GM12878 (cell line): ENCODE measurements around the gene CNTNAP2. TPM values are rescaled to one million over a fixed set of nuclear protein-coding genes. Genes with fewer than 3 reads are reported as not detected.

ENCODE experiments used
- ATAC-seq: fragments of 200-7000 bp; cut with Tn5 transposase; 3 replicates; pipeline ENCODE4 v1.9.1; 2020; ENCODE audit warnings: mild to moderate bottlenecking, moderate library complexity
- BruUV-seq: library from RNA; stranded (reverse); fragments of 400-500 nt; replicated peaks from 2 replicates; lab custom pipeline; 2021; lab: Mats Ljungman, UMichigan
- CTCF ChIA-PET: fragments of 300-600 bp; sonication (Branson Sonifier 250); formaldehyde crosslinking; extraction: SDS; loops from one replicate; lab custom pipeline; 2021; ENCODE audit warnings: inconsistent platforms; lab: Yijun Ruan, JAX
- POLR2A ChIA-PET: fragments of 350-600 bp; formaldehyde crosslinking; extraction: SDS; loops from one replicate; lab custom pipeline; 2021; ENCODE audit warnings: inconsistent platforms; lab: Charles Lee
- RAD21 ChIA-PET: fragments of 300-600 bp; sonication (Branson Sonifier 250); formaldehyde crosslinking; loops from one replicate; lab custom pipeline; 2023; ENCODE audit warnings: antibody characterized with exemption; ENCODE audit not compliant: unreplicated experiment; lab: Charles Lee
- SMC1A ChIA-PET: fragments of 300-600 bp; sonication (Branson Sonifier 250); formaldehyde crosslinking; loops from one replicate; lab custom pipeline; 2023; ENCODE audit not compliant: unreplicated experiment, uncharacterized antibody; lab: Charles Lee
- DNase-seq: peaks from one replicate; pipeline ENCODE4 v3.0.0-alpha.2; 2011; ENCODE audit warnings: low read depth, low spot score
- FAIRE-seq: peaks from 3 replicates; lab custom pipeline; 2011; peaks lifted over from hg19 to GRCh38; lab: Jason Lieb, UNC
- H2AFZ ChIP-seq: 2 replicates; pipeline ENCODE4 v1.6.0; 2011; ENCODE audit warnings: low read depth, low read length, control low read depth; ENCODE audit not compliant: control insufficient read depth
- H3K27ac ChIP-seq: 2 replicates; pipeline ENCODE4 v1.5.1; 2011; ENCODE audit warnings: control low read depth; ENCODE audit not compliant: control insufficient read depth, insufficient read depth
- H3K27me3 ChIP-seq, 2 experiments: replicated peaks in 1 of 2; 2 replicates each; pipeline versions ENCODE4 v1.6.0 to v1.6.1; 2011; ENCODE audit warnings: low read length in 1 of 2; ENCODE audit not compliant: control insufficient read depth in 2 of 2, insufficient read depth in 2 of 2
- H3K36me3 ChIP-seq, 2 experiments: 2 replicates each; pipeline ENCODE4 v1.5.1; 2011; ENCODE audit warnings: low read length in 1 of 2; ENCODE audit not compliant: control insufficient read depth in 2 of 2, insufficient read depth in 2 of 2
- H3K4me1 ChIP-seq: 2 replicates; pipeline ENCODE4 v1.6.1; 2011; ENCODE audit warnings: mild to moderate bottlenecking, low read length, moderate library complexity, mixed read lengths; ENCODE audit not compliant: control insufficient read depth, insufficient read depth
- H3K4me2 ChIP-seq: 2 replicates; pipeline ENCODE4 v1.6.0; 2011; ENCODE audit warnings: control low read depth; ENCODE audit not compliant: control insufficient read depth, insufficient read depth
- H3K4me3 ChIP-seq: fragments of 200-600 bp; sonication (generic); 2 replicates; pipeline ENCODE4 v1.5.1; 2016
- H3K79me2 ChIP-seq: 2 replicates; pipeline ENCODE4 v1.6.0; 2011; ENCODE audit warnings: low read length; ENCODE audit not compliant: control insufficient read depth, insufficient read depth
- H3K9ac ChIP-seq: 2 replicates; pipeline ENCODE4 v1.8.0; 2011; ENCODE audit warnings: low read length, control low read depth, mixed read lengths; ENCODE audit not compliant: control insufficient read depth, insufficient read depth
- H3K9me3 ChIP-seq: replicated peaks from 3 replicates; pipeline ENCODE4 v1.5.1; 2011; ENCODE audit warnings: mild to moderate bottlenecking, low read length; ENCODE audit not compliant: control insufficient read depth, insufficient read depth
- H4K20me1 ChIP-seq: 2 replicates; pipeline ENCODE4 v1.6.0; 2011; ENCODE audit not compliant: control insufficient read depth, insufficient read depth
- CBFB ChIP-seq: IDR thresholded peaks from 2 replicates; pipeline ENCODE4 v1.6.1; 2016; ENCODE audit warnings: antibody characterized with exemption, low read depth
- CBX5 ChIP-seq: sonication (generic); IDR thresholded peaks from 2 replicates; pipeline ENCODE4 v1.6.1; 2016; ENCODE audit warnings: low read depth, moderate library complexity, mild to moderate bottlenecking, inconsistent platforms
- CEBPZ ChIP-seq: fragments of 150-350 bp; IDR thresholded peaks from 2 replicates; pipeline ENCODE4 v1.6.1; 2016; ENCODE audit warnings: low read depth, low read length
- JUNB ChIP-seq: IDR thresholded peaks from 2 replicates; pipeline ENCODE4 v1.6.1; 2016; ENCODE audit warnings: antibody characterized with exemption, mild to moderate bottlenecking
- KDM1A ChIP-seq: fragments of 200-600 bp; sonication (generic); IDR thresholded peaks from 2 replicates; pipeline ENCODE4 v1.6.1; 2016; ENCODE audit warnings: borderline replicate concordance
- MTA2 ChIP-seq: fragments of 450-650 bp; IDR thresholded peaks from 2 replicates; pipeline ENCODE4 v1.6.1; 2016; ENCODE audit warnings: low read depth, mild to moderate bottlenecking, moderate library complexity
- NFIC ChIP-seq: IDR thresholded peaks from 2 replicates; pipeline ENCODE4 v1.6.1; 2012; ENCODE audit warnings: low read depth, mild to moderate bottlenecking, inconsistent platforms, low read length, moderate library complexity
- NR2C2 ChIP-seq: IDR thresholded peaks from 2 replicates; pipeline ENCODE4 v1.6.1; 2011; ENCODE audit warnings: borderline replicate concordance, low read depth; ENCODE audit not compliant: control insufficient read depth, insufficient read length
- PRDM15 ChIP-seq: fragments of 450-650 bp; formaldehyde crosslinking; IDR thresholded peaks from 2 replicates; pipeline ENCODE4 v1.4.0; 2020; ENCODE audit warnings: mild to moderate bottlenecking, moderate library complexity
- RAD21 ChIP-seq: IDR thresholded peaks from 2 replicates; pipeline ENCODE4 v1.6.1; 2011; ENCODE audit warnings: mild to moderate bottlenecking, low read depth, low read length, moderate library complexity; ENCODE audit not compliant: insufficient read depth
- RELA ChIP-seq: fragments of 450-650 bp; IDR thresholded peaks from 2 replicates; pipeline ENCODE4 v1.8.0; 2014; ENCODE audit warnings: borderline replicate concordance; ENCODE audit not compliant: partially characterized antibody
- SKIL ChIP-seq: fragments of 450-650 bp; IDR thresholded peaks from 2 replicates; pipeline ENCODE4 v1.6.1; 2017; ENCODE audit warnings: mild to moderate bottlenecking, low read depth, inconsistent platforms; ENCODE audit not compliant: poor library complexity, severe bottlenecking
- SMAD5 ChIP-seq: IDR thresholded peaks from 2 replicates; pipeline ENCODE4 v1.6.1; 2016; ENCODE audit warnings: antibody characterized with exemption, low read depth
- SP1 ChIP-seq: IDR thresholded peaks from one replicate; pipeline ENCODE4 v1.6.1; 2011; ENCODE audit warnings: low read depth, low read length
- TAF1 ChIP-seq: IDR thresholded peaks from 2 replicates; pipeline ENCODE4 v1.6.1; 2011; ENCODE audit warnings: mild to moderate bottlenecking, low read depth, low read length, borderline replicate concordance
- TBL1XR1 ChIP-seq: IDR thresholded peaks from 2 replicates; pipeline ENCODE4 v1.6.1; 2012; ENCODE audit warnings: low read depth, low read length, improper control_type of control experiment
- WGBS: methylation state at CpG from one replicate; pipeline ENCODE4 v1.1.6; 2016; ENCODE audit warnings: low lambda C conversion rate; ENCODE audit not compliant: insufficient replicate concordance, insufficient coverage; ENCODE audit errors: missing lambda C conversion rate; 5-methylcytosine and 5-hydroxymethylcytosine counted together
- in situ Hi-C: fragments of 300-500 bp; cut with MboI; formaldehyde crosslinking; loops from 9 replicates; pipeline ENCODE4 v1.14.3; 2018; ENCODE audit warnings: mixed read lengths
- intact Hi-C: fragments of 100-400 bp; cut with micrococcal nuclease; formaldehyde crosslinking; loops from one replicate; pipeline ENCODE4 v1.14.2; 2022; ENCODE audit not compliant: unreplicated experiment
- polyA plus RNA-seq, 11 experiments: library from polyadenylated mRNA; depleted of rRNA in 4 of 11; unstranded in 6 of 11; stranded (reverse) in 5 of 11; fragments of >200 nt; fragmentation: Nextera tagmentation in 4 of 11; fragmentation: Illumina TruSeq in 1 of 11; extraction: Ambion mirVana in 4 of 11; extraction: Trizol in 1 of 11; gene quantifications; 1 replicate in 1 of 11; 2 replicates in 10 of 11; pipeline versions ENCODE4 v1.2.1 to v1.2.3, GENCODE V29; 2011 to 2016; ENCODE audit warnings: inconsistent platforms in 2 of 11, missing spikeins in 2 of 11, low read depth in 1 of 11
- total RNA-seq, 4 experiments: library from RNA; depleted of rRNA in 3 of 4; stranded (reverse); fragments of >200 nt in 3 of 4; fragmentation: Illumina TruSeq in 1 of 4; extraction: Trizol in 1 of 4; gene quantifications; 2 replicates each; pipeline versions ENCODE4 v1.2.1 to v1.2.3, GENCODE V29; 2013 to 2021

CNTNAP2 gene
- total and polyA plus RNA-seq, 10 of the 15 experiments (the other 5 are each of a cell fraction or from before 2014, with no cell fraction given) = 0.03 to 0.08 (median 0.03) TPM; not detected in 7

GRCh38 chr7:148151778-148152177 lies 2035.2 kb downstream of the CNTNAP2 start:
- ChIA-PET CTCF (interaction anchor here (1.8 kb wide), 1 partner anchor 9 kb away, joined by 9 read pairs; no protein-coding TSS in a partner anchor), POLR2A (no interaction called here)
- WGBS = 100% methylated on average over 2 of the region's 2 CpGs
- TF ChIP-seq NFIC = no peak
- no peak for TF ChIP-seq CEBPZ
- TF ChIP-seq CBFB = no peak
- no peak for TF ChIP-seq TAF1
- no peak for TF ChIP-seq MTA2
- TF ChIP-seq TBL1XR1 = no peak
- no peak for TF ChIP-seq JUNB
- no peak for TF ChIP-seq NR2C2
- TF ChIP-seq RELA = no peak
- no peak for TF ChIP-seq SP1
- TF ChIP-seq SMAD5 = no peak
- TF ChIP-seq SKIL = no peak
- TF ChIP-seq KDM1A = no peak
- no peak for TF ChIP-seq RAD21
- no peak for TF ChIP-seq CBX5
- no peak for TF ChIP-seq PRDM15 (CRISPR knock-in tag)

More at GRCh38 chr7:148151778-148152177, 2035.2 kb downstream of the CNTNAP2 start:
- Histone ChIP-seq H3K9me3 (no peaks in the 10 kb centered on the region), H3K4me3 (no peak overlapping the region), H3K36me3 (no peaks in the 10 kb centered on the region), H3K27ac (no peak overlapping the region), H3K4me2 (no peak overlapping the region), H3K79me2 (no peaks in the 10 kb centered on the region), H3K9ac (no peak overlapping the region), H4K20me1 (no peaks in the 10 kb centered on the region), H2AFZ (no peak overlapping the region), H3K4me1 (no peaks in the 10 kb centered on the region), H3K27me3 (no peaks in the 10 kb centered on the region)
- DNase-seq (no peak), FAIRE-seq (no peak), ATAC-seq (no peak)
- BruUV-seq = no TSS peak
- in situ Hi-C loops = no loop called here
- SMC1A ChIA-PET = interaction anchor here (0.6 kb wide), 1 partner anchor 9 kb away, joined by 3 read pairs; no protein-coding TSS in a partner anchor
- intact Hi-C loops = no loop called here
- RAD21 ChIA-PET = no interaction called here
